ENCODE data around the gene TMEM175. TPM values are rescaled to one million over a fixed set of nuclear protein-coding genes. Genes with fewer than 3 reads are reported as not detected.
A peak's percentile ranks its signal among the peaks of the same experiment; 100 is the strongest.

The TMEM175 gene
- total and polyA plus RNA-seq, 4 donors: 17.4 to 81.3 (median 30.6) TPM

GRCh38 chr4:910366-911091 is 21.7 kb upstream of the TMEM175 start:
- DNase-seq: peak; percentile 32 to 60
- WGBS, 2 donors: 95% methylated on average over 25 to 26 of the region's 26 CpGs
- H3K36me3 ChIP-seq (ENCODE audit: control insufficient read depth in 1 of 2, insufficient read depth in 2 of 2, low read length in 1 of 2): peaks cover 0 to 4% of the 10 kb centered on the region in 2 donors

GRCh38 chr4:911221-911751 is 21.0 kb upstream of the TMEM175 start:
- peaks cover 0 to 4% of the 10 kb centered on the region in 2 donors for H3K36me3 ChIP-seq (ENCODE audit: control insufficient read depth in 1 of 2, insufficient read depth in 2 of 2, low read length in 1 of 2)
- H3K27ac ChIP-seq (ENCODE audit: low read depth in 1 of 2, low read length in 2 of 2): no peak overlapping the region
- no peaks in the 10 kb centered on the region for H3K27me3 ChIP-seq (ENCODE audit: control insufficient read depth in 1 of 2, insufficient read depth in 2 of 2, low read length in 1 of 2)
- WGBS, 2 donors: 95% methylated on average over 23 of the region's 23 CpGs
- no peak overlapping the region for H3K4me3 ChIP-seq (ENCODE audit: low read length in 2 of 2)
- peak; percentile 36 to 43 for DNase-seq
- no peaks in the 10 kb centered on the region for H3K4me1 ChIP-seq (ENCODE audit: control insufficient read depth in 1 of 2, insufficient read depth in 2 of 2, low read length in 2 of 2)
- no peak for ATAC-seq (ENCODE audit: low FRiP score)
- H3K9me3 ChIP-seq (ENCODE audit: control insufficient read depth, low read length): no peaks in the 10 kb centered on the region
- intact Hi-C loops (cut with DNase I): no loop called here

More at GRCh38 chr4:910366-911091, 21.7 kb upstream of the TMEM175 start:
- Histone ChIP-seq H3K4me1 (ENCODE audit: control insufficient read depth in 1 of 2, insufficient read depth in 2 of 2, low read length in 2 of 2) (no peaks in the 10 kb centered on the region), H3K27ac (ENCODE audit: low read depth in 1 of 2, low read length in 2 of 2) (no peak overlapping the region), H3K9me3 (ENCODE audit: control insufficient read depth, low read length) (no peaks in the 10 kb centered on the region), H3K27me3 (ENCODE audit: control insufficient read depth in 1 of 2, insufficient read depth in 2 of 2, low read length in 1 of 2) (no peaks in the 10 kb centered on the region), H3K4me3 (ENCODE audit: low read length in 2 of 2) (no peak overlapping the region)
- intact Hi-C loops (cut with DNase I): no loop called here
- no peak for ATAC-seq (ENCODE audit: low FRiP score)

GRCh38 chr4:911871-912490 is 20.3 kb upstream of the TMEM175 start:
- Histone ChIP-seq H3K36me3 (ENCODE audit: control insufficient read depth in 1 of 2, insufficient read depth in 2 of 2, low read length in 1 of 2) (peaks cover 0 to 4% of the 10 kb centered on the region in 2 donors), H3K27me3 (ENCODE audit: control insufficient read depth in 1 of 2, insufficient read depth in 2 of 2, low read length in 1 of 2) (no peaks in the 10 kb centered on the region), H3K9me3 (ENCODE audit: control insufficient read depth, low read length) (no peaks in the 10 kb centered on the region), H3K27ac (ENCODE audit: low read depth in 1 of 2, low read length in 2 of 2) (no peak overlapping the region), H3K4me3 (ENCODE audit: low read length in 2 of 2) (no peak overlapping the region), H3K4me1 (ENCODE audit: control insufficient read depth in 1 of 2, insufficient read depth in 2 of 2, low read length in 2 of 2) (no peaks in the 10 kb centered on the region)
- ATAC-seq (ENCODE audit: low FRiP score) (no peak), DNase-seq (peak; percentile 14 to 70)
- 86 to 90% methylated on average over 29 of the region's 29 CpGs for WGBS, 2 donors
- intact Hi-C loops (cut with DNase I): no loop called here

GRCh38 chr4:912548-913279 is 19.5 kb upstream of the TMEM175 start:
- ATAC-seq (ENCODE audit: low FRiP score): no peak
- WGBS, 2 donors: 81 to 84% methylated on average over 19 of the region's 19 CpGs
- intact Hi-C loops (cut with DNase I): no loop called here
- Histone ChIP-seq H3K4me3 (ENCODE audit: low read length in 2 of 2) (no peak overlapping the region), H3K4me1 (ENCODE audit: control insufficient read depth in 1 of 2, insufficient read depth in 2 of 2, low read length in 2 of 2) (no peaks in the 10 kb centered on the region), H3K27ac (ENCODE audit: low read depth in 1 of 2, low read length in 2 of 2) (no peak overlapping the region), H3K36me3 (ENCODE audit: control insufficient read depth in 1 of 2, insufficient read depth in 2 of 2, low read length in 1 of 2) (peaks cover 0 to 4% of the 10 kb centered on the region in 2 donors), H3K27me3 (ENCODE audit: control insufficient read depth in 1 of 2, insufficient read depth in 2 of 2, low read length in 1 of 2) (no peaks in the 10 kb centered on the region), H3K9me3 (ENCODE audit: control insufficient read depth, low read length) (no peaks in the 10 kb centered on the region)
- peak; percentile 23 to 31 for DNase-seq

- WGBS, 2 donors: 90 to 96% methylated on average over 4 of the region's 4 CpGs
- Histone ChIP-seq H3K9me3 (ENCODE audit: control insufficient read depth, low read length) (no peaks in the 10 kb centered on the region), H3K27me3 (ENCODE audit: control insufficient read depth in 1 of 2, insufficient read depth in 2 of 2, low read length in 1 of 2) (no peaks in the 10 kb centered on the region), H3K4me3 (ENCODE audit: low read length in 2 of 2) (no peak overlapping the region), H3K4me1 (ENCODE audit: control insufficient read depth in 1 of 2, insufficient read depth in 2 of 2, low read length in 2 of 2) (no peaks in the 10 kb centered on the region), H3K36me3 (ENCODE audit: control insufficient read depth in 1 of 2, insufficient read depth in 2 of 2, low read length in 1 of 2) (peaks cover 0 to 4% of the 10 kb centered on the region in 2 donors), H3K27ac (ENCODE audit: low read depth in 1 of 2, low read length in 2 of 2) (no peak overlapping the region)
- DNase-seq (peak in 1 of 2 donors; percentile 55), ATAC-seq (ENCODE audit: low FRiP score) (no peak)
- intact Hi-C loops (cut with DNase I): no loop called here
Observed at GRCh38 chr4:913280-913618, 19.0 kb upstream of the TMEM175 start.

- WGBS, 2 donors: 85 to 86% methylated on average over 20 to 21 of the region's 21 CpGs
- intact Hi-C loops (cut with DNase I): no loop called here
- no peak for DNase-seq
- no peaks in the 10 kb centered on the region for H3K9me3 ChIP-seq (ENCODE audit: control insufficient read depth, low read length)
- H3K27me3 ChIP-seq (ENCODE audit: control insufficient read depth in 1 of 2, insufficient read depth in 2 of 2, low read length in 1 of 2): no peaks in the 10 kb centered on the region
- no peak overlapping the region for H3K4me3 ChIP-seq (ENCODE audit: low read length in 2 of 2)
- ATAC-seq (ENCODE audit: low FRiP score): no peak
- no peaks in the 10 kb centered on the region for H3K4me1 ChIP-seq (ENCODE audit: control insufficient read depth in 1 of 2, insufficient read depth in 2 of 2, low read length in 2 of 2)
- no peak overlapping the region for H3K27ac ChIP-seq (ENCODE audit: low read depth in 1 of 2, low read length in 2 of 2)
- peaks cover 0 to 4% of the 10 kb centered on the region in 2 donors for H3K36me3 ChIP-seq (ENCODE audit: control insufficient read depth in 1 of 2, insufficient read depth in 2 of 2, low read length in 1 of 2)
Observed at GRCh38 chr4:914531-914930, 17.7 kb upstream of the TMEM175 start.

GRCh38 chr4:915041-915474 is 17.2 kb upstream of the TMEM175 start:
- ATAC-seq (ENCODE audit: low FRiP score): no peak
- Histone ChIP-seq H3K36me3 (ENCODE audit: control insufficient read depth in 1 of 2, insufficient read depth in 2 of 2, low read length in 1 of 2) (peaks cover 0 to 4% of the 10 kb centered on the region in 2 donors), H3K4me3 (ENCODE audit: low read length in 2 of 2) (no peak overlapping the region)

GRCh38 chr4:915595-915994 is 16.7 kb upstream of the TMEM175 start:
- DNase-seq: peak in 1 of 2 donors; percentile 44
- Histone ChIP-seq H3K27ac (ENCODE audit: low read depth in 1 of 2, low read length in 2 of 2) (no peak overlapping the region), H3K9me3 (ENCODE audit: control insufficient read depth, low read length) (no peaks in the 10 kb centered on the region), H3K4me3 (ENCODE audit: low read length in 2 of 2) (no peak overlapping the region), H3K27me3 (ENCODE audit: control insufficient read depth in 1 of 2, insufficient read depth in 2 of 2, low read length in 1 of 2) (no peaks in the 10 kb centered on the region), H3K4me1 (ENCODE audit: control insufficient read depth in 1 of 2, insufficient read depth in 2 of 2, low read length in 2 of 2) (no peaks in the 10 kb centered on the region), H3K36me3 (ENCODE audit: control insufficient read depth in 1 of 2, insufficient read depth in 2 of 2, low read length in 1 of 2) (peaks cover 0 to 4% of the 10 kb centered on the region in 2 donors)
- intact Hi-C loops (cut with DNase I): no loop called here
- no peak for ATAC-seq (ENCODE audit: low FRiP score)
- 64 to 67% methylated on average over 8 of the region's 8 CpGs for WGBS, 2 donors

More at GRCh38 chr4:915041-915474, 17.2 kb upstream of the TMEM175 start:
- Histone ChIP-seq H3K9me3 (ENCODE audit: control insufficient read depth, low read length) (no peaks in the 10 kb centered on the region), H3K4me1 (ENCODE audit: control insufficient read depth in 1 of 2, insufficient read depth in 2 of 2, low read length in 2 of 2) (no peaks in the 10 kb centered on the region), H3K27me3 (ENCODE audit: control insufficient read depth in 1 of 2, insufficient read depth in 2 of 2, low read length in 1 of 2) (no peaks in the 10 kb centered on the region), H3K27ac (ENCODE audit: low read depth in 1 of 2, low read length in 2 of 2) (no peak overlapping the region)
- DNase-seq: peak; percentile 46 to 68
- intact Hi-C loops (cut with DNase I): no loop called here
- 66 to 72% methylated on average over 20 of the region's 20 CpGs for WGBS, 2 donors
